T-helper 2 cell treated with Interferon-gamma antibody and Interleukin-4, amounts not matched to agents 5 μg/mL and 100 μg/mL, for 36 hours (primary cell): ENCODE measurements around the gene PTPRT.
"Not testable (repeated sequence)": the region's sequence is repeated elsewhere in the genome, so short reads cannot be mapped to it uniquely, and the experiment has no call there.

ENCODE experiments used
- DNase-seq: peaks from one replicate; pipeline ENCODE4 v3.0.0; 2021; ENCODE audit warnings: low spot score
- H3K27ac Mint-ChIP-seq: one replicate; pipeline ENCODE4 v1.8.0; 2021; ENCODE audit warnings: mild to moderate bottlenecking, mixed read lengths
- H3K27me3 Mint-ChIP-seq: one replicate; pipeline ENCODE4 v1.8.0; 2021; ENCODE audit warnings: low read depth, mixed read lengths
- H3K36me3 Mint-ChIP-seq: one replicate; pipeline ENCODE4 v1.8.0; 2021; ENCODE audit warnings: low read depth, mixed read lengths
- H3K4me1 Mint-ChIP-seq: one replicate; pipeline ENCODE4 v1.8.0; 2021; ENCODE audit warnings: low read depth, mixed read lengths
- H3K4me3 Mint-ChIP-seq: one replicate; pipeline ENCODE4 v1.8.0; 2022; ENCODE audit warnings: mild to moderate bottlenecking, moderate library complexity, mixed read lengths
- H3K9me3 Mint-ChIP-seq: one replicate; pipeline ENCODE4 v1.8.0; 2021; ENCODE audit warnings: mixed read lengths

PTPRT gene

GRCh38 chr20:42218621-42219374 is 970.9 kb downstream of the PTPRT start:
- DNase-seq: no peak
- Mint-ChIP-seq H3K36me3 (no peaks in the 10 kb centered on the region), H3K27ac (no peak overlapping the region), H3K4me3 (no peak overlapping the region), H3K4me1 (no peaks in the 10 kb centered on the region), H3K27me3 (no peaks in the 10 kb centered on the region), H3K9me3 (peaks cover 8% of the 10 kb centered on the region)

GRCh38 chr20:42214074-42214473 is 975.6 kb downstream of the PTPRT start:
- Mint-ChIP-seq H3K4me3 (no peak overlapping the region), H3K9me3 (peaks cover 13% of the 10 kb centered on the region), H3K27me3 (no peaks in the 10 kb centered on the region), H3K27ac (no peak overlapping the region), H3K4me1 (no peaks in the 10 kb centered on the region), H3K36me3 (no peaks in the 10 kb centered on the region)
- DNase-seq: no peak

GRCh38 chr20:42212391-42212790 is 977.3 kb downstream of the PTPRT start:
- no peak for DNase-seq
- H3K4me3 Mint-ChIP-seq: no peak overlapping the region
- no peak overlapping the region for H3K27ac Mint-ChIP-seq
- no peaks in the 10 kb centered on the region for H3K4me1 Mint-ChIP-seq
- H3K36me3 Mint-ChIP-seq: no peaks in the 10 kb centered on the region
- H3K27me3 Mint-ChIP-seq: no peaks in the 10 kb centered on the region
- H3K9me3 Mint-ChIP-seq: peaks cover 16% of the 10 kb centered on the region

- H3K9me3 Mint-ChIP-seq, DNase-seq, H3K36me3 Mint-ChIP-seq, H3K4me3 Mint-ChIP-seq, H3K27me3 Mint-ChIP-seq, H3K27ac Mint-ChIP-seq, H3K4me1 Mint-ChIP-seq: not testable (repeated sequence)
Observed at GRCh38 chr20:42206557-42206956, 983.1 kb downstream of the PTPRT start.

GRCh38 chr20:42204109-42204660 is 985.5 kb downstream of the PTPRT start:
- DNase-seq: no peak
- Mint-ChIP-seq H3K27ac (no peak overlapping the region), H3K27me3 (no peaks in the 10 kb centered on the region), H3K36me3 (no peaks in the 10 kb centered on the region), H3K4me3 (no peak overlapping the region), H3K9me3 (peaks cover 10% of the 10 kb centered on the region), H3K4me1 (no peaks in the 10 kb centered on the region)

GRCh38 chr20:42197599-42197998 is 992.1 kb downstream of the PTPRT start:
- H3K27ac Mint-ChIP-seq: no peak overlapping the region
- no peaks in the 10 kb centered on the region for H3K4me1 Mint-ChIP-seq
- H3K36me3 Mint-ChIP-seq: no peaks in the 10 kb centered on the region
- DNase-seq: no peak
- no peaks in the 10 kb centered on the region for H3K27me3 Mint-ChIP-seq
- H3K4me3 Mint-ChIP-seq: no peak overlapping the region
- no peaks in the 10 kb centered on the region for H3K9me3 Mint-ChIP-seq

GRCh38 chr20:42193119-42193518 is 996.6 kb downstream of the PTPRT start:
- Mint-ChIP-seq H3K4me1 (no peaks in the 10 kb centered on the region), H3K27ac (no peak overlapping the region), H3K36me3 (no peaks in the 10 kb centered on the region), H3K4me3 (no peak overlapping the region), H3K27me3 (no peaks in the 10 kb centered on the region), H3K9me3 (no peaks in the 10 kb centered on the region)
- no peak for DNase-seq

GRCh38 chr20:42192321-42192720 is 997.4 kb downstream of the PTPRT start:
- H3K4me3 Mint-ChIP-seq: no peak overlapping the region

GRCh38 chr20:42191140-42191860 is 998.4 kb downstream of the PTPRT start:
- H3K27me3 Mint-ChIP-seq: no peaks in the 10 kb centered on the region
- no peaks in the 10 kb centered on the region for H3K4me1 Mint-ChIP-seq
- no peak for DNase-seq
- H3K9me3 Mint-ChIP-seq: no peaks in the 10 kb centered on the region
- H3K36me3 Mint-ChIP-seq: no peaks in the 10 kb centered on the region
- H3K4me3 Mint-ChIP-seq: no peak overlapping the region
- H3K27ac Mint-ChIP-seq: no peak overlapping the region

More at GRCh38 chr20:42192321-42192720, 997.4 kb downstream of the PTPRT start:
- DNase-seq: no peak
- Mint-ChIP-seq H3K36me3 (no peaks in the 10 kb centered on the region), H3K4me1 (no peaks in the 10 kb centered on the region), H3K27me3 (no peaks in the 10 kb centered on the region), H3K27ac (no peak overlapping the region), H3K9me3 (no peaks in the 10 kb centered on the region)

- Mint-ChIP-seq H3K27me3 (no peaks in the 10 kb centered on the region), H3K27ac (no peak overlapping the region), H3K4me1 (no peaks in the 10 kb centered on the region)
Observed at GRCh38 chr20:42190084-42190483, 999.6 kb downstream of the PTPRT start.

GRCh38 chr20:42186337-42186736 is 1003.4 kb downstream of the PTPRT start:
- Mint-ChIP-seq H3K27me3 (no peaks in the 10 kb centered on the region), H3K36me3 (no peaks in the 10 kb centered on the region), H3K4me3 (no peak overlapping the region), H3K9me3 (no peaks in the 10 kb centered on the region), H3K27ac (no peak overlapping the region), H3K4me1 (no peaks in the 10 kb centered on the region)
- no peak for DNase-seq

More at GRCh38 chr20:42190084-42190483, 999.6 kb downstream of the PTPRT start:
- no peaks in the 10 kb centered on the region for H3K36me3 Mint-ChIP-seq
- no peak for DNase-seq
- no peak overlapping the region for H3K4me3 Mint-ChIP-seq
- no peaks in the 10 kb centered on the region for H3K9me3 Mint-ChIP-seq

- H3K4me1 Mint-ChIP-seq: no peaks in the 10 kb centered on the region
- no peaks in the 10 kb centered on the region for H3K27me3 Mint-ChIP-seq
- H3K4me3 Mint-ChIP-seq: no peak overlapping the region
- peaks cover 3% of the 10 kb centered on the region for H3K9me3 Mint-ChIP-seq
- H3K36me3 Mint-ChIP-seq: no peaks in the 10 kb centered on the region
- no peak overlapping the region for H3K27ac Mint-ChIP-seq
- no peak for DNase-seq
Observed at GRCh38 chr20:42183147-42183546, 1006.6 kb downstream of the PTPRT start.

- Mint-ChIP-seq H3K27me3 (no peaks in the 10 kb centered on the region), H3K4me3 (no peak overlapping the region), H3K4me1 (no peaks in the 10 kb centered on the region), H3K27ac (no peak overlapping the region), H3K36me3 (no peaks in the 10 kb centered on the region), H3K9me3 (peaks cover 3% of the 10 kb centered on the region)
- DNase-seq: no peak
Observed at GRCh38 chr20:42181064-42181463, 1008.6 kb downstream of the PTPRT start.

- Mint-ChIP-seq H3K27ac (no peak overlapping the region), H3K4me3 (no peak overlapping the region), H3K36me3 (no peaks in the 10 kb centered on the region), H3K27me3 (no peaks in the 10 kb centered on the region), H3K9me3 (peaks cover 3% of the 10 kb centered on the region), H3K4me1 (no peaks in the 10 kb centered on the region)
- no peak for DNase-seq
Observed at GRCh38 chr20:42179768-42180167, 1009.9 kb downstream of the PTPRT start.
